GM18870 (cell line): Measurements from ENCODE around the gene BAIAP2.
"Not testable (repeated sequence)": the region's sequence is repeated elsewhere in the genome, so short reads cannot be mapped to it uniquely, and the experiment has no call there.

Source experiments
- ATAC-seq: cut with Tn5 transposase; IDR thresholded peaks from one replicate; pipeline ENCODE4 v1.9.1; 2021; ENCODE audit warnings: moderate library complexity; ENCODE audit not compliant: unreplicated experiment

The BAIAP2 gene

DNA sequence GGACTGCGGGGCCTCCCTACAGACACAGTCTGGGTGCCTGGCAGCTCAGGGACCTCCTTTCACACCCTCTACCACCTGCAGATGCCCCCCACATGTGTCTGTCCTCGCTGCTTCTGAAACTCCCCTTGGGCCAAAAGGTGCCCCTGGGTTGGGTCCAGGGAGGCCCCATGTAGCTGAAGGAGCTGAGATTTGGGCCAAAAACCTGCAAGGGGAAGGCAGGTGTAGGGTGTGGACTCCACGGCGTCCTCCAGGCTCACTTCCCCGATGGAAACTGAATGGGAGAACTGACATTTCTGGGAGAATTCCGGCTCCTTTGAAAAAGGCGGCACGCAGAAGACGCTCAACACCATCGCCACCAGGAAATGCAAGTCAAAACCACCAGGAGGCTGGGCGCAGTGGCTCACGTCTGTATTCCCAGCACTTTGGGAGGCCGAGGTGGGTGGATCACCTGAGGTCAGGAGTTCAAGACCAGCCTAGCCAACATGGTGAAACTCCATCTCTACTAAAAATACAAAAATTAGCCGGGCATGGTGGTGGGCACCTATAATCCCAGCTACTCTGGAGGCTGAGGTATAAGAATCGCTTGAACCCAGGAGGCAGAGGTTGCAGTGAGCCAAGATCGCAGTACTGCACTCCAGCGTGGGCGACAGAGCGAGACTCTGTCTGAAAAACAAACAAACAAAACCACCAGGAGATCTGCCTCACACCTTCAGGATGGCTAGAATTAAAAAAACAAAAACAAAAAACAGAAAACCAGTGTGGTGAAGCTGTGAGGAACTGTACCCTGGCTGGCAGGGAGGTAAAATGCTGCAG lies 13.2 kb upstream of the BAIAP2 start:
- ATAC-seq: no peak

DNA sequence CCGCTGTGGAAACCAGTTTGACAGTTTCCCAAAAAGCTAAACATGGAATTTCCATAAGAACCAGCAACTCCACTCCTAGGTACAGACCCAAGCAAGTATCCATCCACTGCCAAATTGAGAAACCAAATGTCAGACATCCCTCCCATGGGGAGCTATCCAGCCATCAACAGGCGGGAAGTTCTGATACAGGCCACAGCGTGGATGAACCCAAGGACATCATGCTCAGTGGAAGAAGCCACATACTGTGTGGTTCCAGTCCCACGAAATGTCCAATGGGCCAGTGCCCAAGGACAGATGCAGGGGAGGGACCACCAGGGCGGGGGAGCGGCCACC lies 12.6 kb upstream of the BAIAP2 start:
- ATAC-seq: no peak

DNA sequence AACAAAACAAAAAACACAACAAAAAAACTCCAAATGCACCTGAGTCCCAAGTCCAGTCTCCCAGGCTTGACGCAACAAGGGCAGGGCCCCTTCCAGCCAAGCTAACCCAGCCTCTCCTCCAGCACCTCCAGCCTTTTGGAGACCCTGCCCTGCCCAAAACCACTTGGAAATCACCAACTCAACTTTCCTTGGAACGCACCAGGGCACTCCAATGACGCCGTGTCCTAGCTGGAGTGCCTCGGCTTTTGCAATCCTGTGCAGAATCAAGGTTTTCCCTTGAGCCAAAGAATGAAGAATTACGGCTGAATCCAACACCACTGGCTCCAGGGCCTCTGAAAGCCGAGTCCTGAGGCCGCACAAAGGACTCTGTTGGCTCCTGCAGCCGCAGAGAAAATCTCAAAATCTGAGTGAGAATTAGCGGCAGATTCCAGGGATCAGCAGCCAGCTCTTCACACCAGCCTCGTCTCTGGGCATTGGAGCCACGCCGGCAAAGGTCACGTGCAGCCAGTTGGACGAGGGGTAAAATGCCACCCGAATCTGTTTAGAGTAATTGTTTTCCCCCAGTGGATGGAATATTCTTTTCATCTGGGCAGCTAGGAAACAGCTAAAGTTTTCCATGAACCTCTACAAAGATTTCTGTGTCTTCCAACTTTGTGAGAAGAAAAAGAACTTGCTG lies 9.7 kb upstream of the BAIAP2 start:
- ATAC-seq: no peak

DNA sequence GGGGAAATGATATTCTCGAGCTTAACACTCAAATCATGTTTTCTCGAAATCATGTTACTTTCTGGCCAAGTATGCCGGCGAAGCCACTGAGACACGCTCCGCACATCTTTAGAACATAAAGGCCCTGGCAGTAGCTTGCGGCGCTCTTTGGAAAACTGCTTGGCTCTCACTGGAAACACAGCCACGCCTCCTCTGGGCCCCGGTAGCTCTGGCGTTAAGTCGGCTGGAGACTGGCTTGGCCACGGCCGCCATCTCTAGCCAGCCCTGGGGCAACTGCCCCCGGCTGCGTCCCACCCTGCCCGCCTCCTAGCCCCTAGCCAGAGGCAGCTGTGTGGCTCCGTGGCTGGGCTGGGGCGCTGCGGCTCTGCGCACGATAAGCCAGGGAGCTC lies 9.2 kb upstream of the BAIAP2 start:
- no peak for ATAC-seq

DNA sequence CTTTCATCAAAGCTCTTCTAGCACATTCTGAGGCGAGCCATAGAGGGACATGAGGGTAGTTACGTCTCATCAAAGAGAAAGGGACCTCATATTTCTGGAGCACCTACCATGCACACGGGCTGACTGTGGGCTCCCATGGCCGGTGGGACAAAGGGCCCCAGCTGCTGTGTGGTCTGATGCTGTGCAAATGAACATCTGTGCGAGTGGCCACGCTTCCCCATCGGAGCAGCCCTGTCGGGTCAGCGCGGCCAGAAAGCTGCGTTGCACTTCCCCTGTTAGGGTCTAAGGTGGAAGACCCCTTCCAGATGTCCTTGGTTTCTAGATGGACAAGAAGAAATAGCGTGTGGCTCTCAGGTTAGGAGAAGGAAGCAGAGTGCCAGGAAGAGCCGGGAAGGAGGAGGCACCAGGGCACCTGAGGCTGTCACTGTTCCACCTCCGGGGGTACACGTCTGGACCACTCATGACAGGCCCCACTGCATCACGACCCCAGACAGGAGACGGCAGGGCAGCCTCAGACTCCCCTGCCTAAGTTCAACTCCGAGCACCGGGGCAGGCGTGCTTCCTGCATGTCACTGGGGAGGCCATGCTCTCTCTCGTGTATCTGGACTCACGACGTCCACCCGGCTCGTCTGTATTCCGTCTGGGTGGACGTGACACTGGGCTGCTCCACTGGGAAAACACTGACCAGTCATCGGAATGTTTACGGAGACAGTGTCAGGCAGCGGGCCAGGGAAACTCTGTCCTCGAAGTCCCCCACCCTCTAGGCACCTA lies 8.5 kb upstream of the BAIAP2 start:
- no peak for ATAC-seq

DNA sequence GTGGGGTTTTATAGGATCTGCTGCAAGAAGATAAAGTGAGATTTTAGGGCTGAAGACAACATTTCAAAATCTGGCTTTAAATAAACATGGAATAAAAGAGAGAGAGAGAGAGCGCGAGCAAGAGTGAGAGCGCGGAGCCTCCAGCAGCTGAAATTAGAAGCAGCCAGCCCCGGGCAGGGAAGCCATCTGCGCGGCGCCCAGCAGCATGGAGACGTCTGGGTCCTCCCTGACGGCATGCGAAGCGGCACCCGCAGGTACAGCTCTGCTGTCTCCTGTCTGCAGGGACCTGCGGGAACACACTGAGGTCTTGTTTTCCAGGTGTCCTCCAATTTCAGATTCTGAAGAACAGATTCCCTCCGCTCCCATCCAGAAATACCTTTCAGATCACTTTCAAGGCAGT lies 7.9 kb upstream of the BAIAP2 start:
- no peak for ATAC-seq

DNA sequence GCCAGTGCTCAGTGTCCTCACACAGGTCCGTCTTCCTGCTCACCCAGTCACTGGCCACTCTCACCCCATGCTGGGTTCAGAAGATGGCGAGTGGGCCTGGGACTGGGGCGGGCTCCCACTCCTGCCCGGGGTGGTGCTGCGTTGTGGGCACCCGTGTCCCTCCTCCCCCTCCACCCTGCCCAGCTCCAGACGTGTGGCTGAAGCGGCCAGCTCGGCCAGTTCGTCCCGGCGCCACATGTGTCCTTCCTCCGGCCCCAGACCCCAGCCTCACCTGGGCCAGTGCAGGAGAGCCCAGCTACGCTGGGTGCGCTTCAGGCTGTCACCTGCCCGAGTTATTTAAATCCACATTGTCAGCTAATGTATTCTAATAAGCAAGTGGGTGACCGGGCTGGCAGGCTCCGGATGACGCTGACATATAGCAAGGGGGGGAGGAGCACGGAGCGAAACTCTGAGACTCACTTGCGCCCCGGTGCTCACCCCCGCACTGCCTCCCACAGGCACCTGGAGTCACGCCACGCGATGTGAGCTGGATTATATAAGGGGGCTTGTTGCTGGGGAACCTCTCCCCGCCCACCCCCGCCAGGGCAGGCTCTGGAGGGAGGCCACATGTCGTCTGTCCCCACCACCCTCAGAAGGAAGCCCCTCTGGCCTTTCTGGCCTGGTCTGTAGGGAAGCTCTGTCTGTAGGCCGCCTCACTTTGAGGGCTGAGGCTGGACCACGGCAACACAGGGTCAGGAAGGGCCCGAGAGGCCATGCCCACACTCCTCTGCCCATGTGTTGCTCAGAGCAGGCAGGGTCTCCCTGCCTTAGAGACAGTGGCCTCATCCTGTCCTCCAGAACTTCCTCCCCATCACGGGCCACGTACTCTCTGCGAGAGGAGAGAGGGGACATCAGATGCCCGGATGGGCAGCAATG lies 7.1 kb upstream of the BAIAP2 start:
- ATAC-seq: no peak

DNA sequence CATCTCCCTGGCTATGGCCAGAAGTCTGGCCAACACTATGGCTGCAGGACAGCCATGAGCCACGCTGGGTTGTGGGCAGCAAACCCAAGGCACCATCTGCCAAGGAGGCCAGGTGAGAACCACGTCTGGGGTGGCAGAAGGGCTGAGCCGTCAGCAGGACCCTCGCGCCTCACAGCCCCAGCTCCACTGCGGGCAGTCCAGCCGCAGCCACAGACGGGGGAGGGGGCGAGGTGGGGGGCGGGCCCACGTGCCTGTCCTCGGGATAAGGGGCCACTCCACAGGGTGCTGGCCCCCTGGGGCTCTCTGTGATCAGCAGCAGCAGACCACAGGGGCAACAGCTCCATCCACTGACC lies 6.5 kb upstream of the BAIAP2 start:
- no peak for ATAC-seq

DNA sequence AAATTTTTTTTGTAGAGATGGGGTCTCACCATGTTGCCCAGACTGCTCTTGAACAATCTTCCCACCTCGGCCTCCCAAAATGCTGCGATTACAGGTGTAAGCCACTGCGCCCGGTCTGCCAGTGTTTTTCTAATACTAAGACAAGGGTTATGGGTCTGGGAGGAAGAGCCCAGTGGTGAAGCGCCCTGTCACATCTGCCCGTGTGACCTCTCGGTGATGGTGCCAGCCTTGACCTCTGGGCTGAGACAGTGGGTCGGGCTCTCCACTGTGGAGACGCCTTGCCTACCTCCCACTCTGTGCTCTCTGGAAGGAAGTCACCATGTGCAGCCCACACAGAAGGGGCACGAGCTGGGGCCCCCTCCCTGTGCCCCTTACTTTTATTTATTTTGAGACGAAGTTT lies 5.1 kb upstream of the BAIAP2 start:
- no peak for ATAC-seq

DNA sequence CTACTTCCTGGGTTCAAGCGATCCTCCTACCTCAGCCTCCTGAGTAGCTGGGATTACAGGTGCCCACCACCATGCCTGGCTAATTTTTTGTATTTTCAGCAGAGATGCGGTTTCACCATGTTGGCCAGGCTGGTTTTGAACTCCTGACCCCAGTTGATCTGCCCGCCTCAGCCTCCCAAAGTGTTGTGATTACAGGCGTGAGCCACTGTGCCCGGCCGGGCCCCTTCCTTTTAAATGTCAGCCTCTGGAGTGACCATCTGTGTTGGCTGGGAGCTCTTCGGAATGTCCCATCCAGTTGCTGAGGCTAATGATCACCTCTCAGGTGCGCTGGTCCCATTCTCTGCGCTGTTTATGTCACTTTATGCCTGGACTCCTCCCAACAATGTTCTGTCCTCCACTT lies 4.6 kb upstream of the BAIAP2 start:
- not testable (repeated sequence) for ATAC-seq

DNA sequence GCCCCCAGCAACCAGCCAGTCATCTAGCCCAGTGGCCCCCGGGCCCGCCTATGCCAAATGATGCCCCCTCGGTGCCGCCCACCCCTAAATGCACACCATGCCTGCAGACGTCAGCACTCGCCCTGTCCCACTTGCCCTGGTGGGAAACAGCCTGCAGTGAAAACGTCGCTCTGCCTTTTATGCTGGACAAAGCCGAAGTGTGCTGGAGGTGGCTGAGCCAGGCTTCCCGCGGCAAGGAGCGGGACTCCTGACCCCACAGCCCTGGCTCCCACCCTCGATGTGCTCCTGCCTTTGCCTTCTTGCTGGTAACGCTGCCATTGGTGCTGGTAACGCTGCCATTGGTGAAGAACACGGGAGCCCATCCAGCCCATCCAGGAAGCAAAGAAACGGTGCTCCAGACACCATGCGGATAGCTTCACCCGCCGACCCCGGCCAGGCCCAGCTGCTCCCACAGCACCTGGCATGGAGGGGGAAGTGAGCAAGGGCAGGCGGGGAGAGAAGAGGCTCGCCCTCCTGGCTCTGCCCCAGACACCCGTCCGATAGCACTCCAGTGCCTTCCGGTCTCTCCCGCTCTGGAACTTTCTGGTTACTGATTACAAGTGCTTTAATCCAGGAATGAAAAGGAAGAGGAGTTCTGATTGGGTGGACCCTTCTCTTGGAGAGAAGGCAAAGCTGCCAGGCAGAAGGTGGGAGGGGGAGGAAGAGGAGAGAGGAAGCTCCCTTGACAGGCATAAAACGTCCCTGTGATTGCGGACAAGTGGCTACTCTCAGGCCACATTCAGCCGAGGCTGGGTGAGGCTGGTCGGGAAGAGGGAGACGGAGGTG lies 4.0 kb upstream of the BAIAP2 start:
- no peak for ATAC-seq

DNA sequence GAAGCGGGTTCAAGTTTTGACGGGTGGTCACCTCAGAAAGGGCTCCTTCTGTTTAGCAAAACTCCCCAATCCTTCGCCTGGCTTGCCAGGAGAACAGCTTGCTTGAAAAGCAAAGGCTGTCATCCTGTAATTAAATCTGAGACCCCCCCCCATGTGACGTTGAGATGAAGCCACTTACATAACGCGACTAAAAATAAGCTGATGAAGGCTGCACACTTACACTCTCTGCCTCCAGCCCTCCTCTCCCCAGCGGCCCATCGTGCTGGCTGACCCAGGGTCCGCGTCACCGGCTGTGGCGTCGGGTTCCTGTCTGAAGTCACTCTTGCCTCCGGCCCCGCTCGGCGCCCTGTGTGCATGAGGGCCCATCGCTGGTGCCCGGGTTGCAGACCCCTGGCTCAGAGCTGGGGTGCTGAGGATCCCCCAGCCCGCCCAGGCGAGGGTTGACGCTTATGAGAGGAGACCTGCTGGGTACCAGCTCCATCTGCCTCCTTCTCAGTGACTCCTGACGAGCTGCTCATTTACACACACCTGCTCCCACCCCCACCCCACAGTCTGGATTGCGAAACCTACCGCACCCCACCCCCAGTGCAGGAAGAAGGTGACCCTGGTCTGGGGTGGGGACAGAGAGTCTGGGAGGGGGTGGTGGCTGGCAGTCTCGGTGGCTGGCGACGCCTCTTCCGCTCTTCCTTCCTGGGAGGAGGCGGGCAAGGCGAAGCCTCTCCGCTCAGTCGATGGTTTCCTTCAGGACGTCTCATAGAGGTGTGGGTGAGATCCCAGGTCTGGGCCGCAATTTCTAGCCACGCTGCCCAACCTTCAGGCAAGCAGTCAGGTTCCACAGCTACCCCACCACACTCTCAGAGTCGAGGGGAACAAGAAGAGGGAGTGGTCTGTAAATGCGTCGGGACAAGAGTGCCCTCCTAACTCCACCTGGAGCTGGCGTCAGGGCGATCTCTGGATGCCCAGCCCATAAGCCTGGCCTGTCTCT lies 3.1 kb upstream of the BAIAP2 start:
- ATAC-seq: no peak

DNA sequence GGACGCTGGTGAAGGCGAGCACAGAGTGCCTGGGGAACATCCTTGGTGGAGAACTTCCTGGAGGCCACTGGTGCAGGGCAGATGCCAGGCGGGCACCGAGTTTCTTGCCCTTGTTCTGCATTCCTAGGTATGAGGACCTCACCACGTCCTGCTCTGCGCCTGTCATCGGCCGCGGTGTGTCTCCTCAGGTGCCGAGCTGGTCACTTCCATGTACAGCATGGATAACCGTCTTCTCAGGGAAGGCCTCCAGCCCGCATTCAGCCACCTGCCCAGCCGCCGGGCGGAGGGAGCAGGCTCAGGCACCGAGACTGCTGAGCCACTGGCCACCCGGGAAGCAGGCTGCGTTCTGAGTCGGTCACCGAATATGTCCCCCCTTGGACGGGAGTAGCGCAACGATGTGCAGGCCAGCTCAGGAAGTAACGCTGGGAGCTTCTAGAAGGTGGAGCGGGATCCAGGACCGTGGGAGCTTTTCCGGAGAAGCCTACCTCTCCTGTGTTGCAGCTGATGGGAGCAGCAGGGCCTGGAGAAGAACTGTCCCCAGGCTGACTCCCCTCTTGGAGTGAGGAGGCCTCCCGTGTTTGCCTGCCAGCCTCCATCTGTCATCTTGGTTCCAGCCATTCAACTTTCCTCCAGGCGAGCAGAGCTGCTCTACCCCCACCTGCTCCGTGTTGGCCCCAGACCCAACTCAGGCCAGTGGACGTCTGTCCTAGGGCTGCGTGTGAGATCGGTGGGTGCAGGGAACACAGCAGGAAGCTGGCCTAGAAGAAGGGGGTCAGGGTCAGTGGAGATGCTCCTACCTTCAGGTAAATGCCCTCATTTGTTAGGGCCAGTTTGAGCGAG lies 2.1 kb upstream of the BAIAP2 start:
- no peak for ATAC-seq

DNA sequence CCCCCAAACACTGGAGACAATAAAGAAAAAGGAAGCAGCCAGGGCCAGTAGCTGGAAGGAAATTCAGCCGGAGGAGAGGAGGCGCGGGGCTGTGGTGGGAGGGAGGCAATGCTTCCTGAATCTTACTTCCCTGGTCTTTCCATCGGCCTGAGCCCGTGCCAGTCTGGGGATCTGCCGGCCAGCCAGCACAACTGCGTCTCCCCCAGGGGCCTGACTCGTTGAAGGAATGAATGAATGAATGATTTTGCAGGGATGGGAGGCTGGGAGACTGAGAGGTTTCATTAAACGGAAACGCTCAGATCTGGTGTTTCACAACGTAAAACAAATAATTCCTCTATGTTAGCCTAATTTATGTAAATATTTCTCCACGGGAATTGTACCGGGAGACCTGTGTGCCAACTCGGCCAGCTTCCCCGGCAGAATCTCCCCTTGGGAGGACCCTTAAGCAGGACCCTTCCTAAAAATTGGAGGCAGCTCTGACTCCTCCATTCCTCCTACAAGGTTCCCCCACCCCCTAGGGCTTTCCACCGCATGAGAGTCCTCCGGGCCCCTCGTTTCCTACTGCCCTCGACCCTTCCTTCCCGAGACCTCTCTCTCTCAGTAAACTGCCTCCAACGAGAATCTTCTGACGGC lies 1.3 kb upstream of the BAIAP2 start:
- ATAC-seq: no peak

DNA sequence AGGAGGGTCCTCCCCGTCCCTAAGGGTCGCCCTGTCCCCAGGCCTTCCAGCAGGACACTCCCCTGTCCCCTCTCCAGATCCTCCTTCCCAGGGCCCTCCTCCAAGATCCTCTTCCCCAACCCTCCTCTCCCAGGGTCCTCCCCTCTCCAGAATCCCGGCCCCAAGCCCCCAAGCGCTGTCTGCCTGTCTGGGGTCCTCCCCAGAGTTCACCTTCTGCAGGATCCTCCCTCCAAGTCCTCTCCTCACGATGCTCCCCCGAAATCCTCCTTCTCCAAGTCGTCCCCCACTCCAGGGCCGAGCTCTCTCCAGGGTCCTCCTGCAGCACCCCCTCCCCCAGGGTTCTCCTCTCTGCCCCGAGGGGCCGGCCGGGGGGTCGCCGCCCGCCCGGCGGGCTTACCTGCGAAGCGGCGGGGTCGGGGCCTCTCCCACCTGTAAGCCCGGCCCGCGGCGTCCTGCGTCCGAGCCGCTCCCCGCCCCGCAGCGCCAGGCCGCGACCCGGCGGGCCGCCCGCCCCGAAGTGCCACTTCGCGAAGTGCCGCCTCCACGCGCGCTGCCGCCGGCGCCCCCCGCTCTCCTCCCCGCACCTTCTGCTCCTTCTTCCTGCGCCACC lies 678 bp upstream of the BAIAP2 start:
- ATAC-seq: no peak

DNA sequence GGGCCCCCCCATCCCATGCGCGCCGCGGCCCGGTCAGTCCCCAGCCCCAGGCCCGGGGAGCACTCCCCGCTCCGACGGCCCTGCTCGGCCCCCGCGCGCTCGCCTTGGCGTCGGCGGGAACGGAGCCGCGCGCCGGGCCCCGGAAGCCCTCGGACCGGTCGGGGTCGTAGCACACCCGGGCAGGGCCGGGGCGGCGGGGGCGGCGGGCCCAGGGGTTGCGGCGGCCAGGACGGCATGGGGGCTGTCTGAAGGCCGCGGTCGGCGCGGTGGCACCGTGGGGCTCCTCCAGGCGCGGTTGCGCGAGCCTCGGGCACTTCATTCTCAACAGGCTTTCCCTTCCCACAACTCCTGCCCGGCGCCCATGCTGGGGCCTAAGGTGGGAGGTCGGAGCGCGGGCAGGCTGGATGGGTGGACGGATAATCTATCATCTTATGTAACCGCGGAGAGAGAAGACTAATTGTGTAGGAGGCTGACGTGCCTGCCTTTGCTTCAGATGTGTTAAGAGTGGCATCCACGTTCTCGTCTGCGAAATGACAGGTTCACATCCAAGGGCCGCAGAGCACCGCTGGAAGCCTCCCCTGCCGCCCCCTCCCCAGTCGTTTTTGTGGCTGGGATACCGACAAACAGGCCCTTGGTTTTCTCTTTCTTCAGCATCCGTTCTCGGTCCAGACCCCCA lies 708 bp downstream of the BAIAP2 start:
- no peak for ATAC-seq
